IMR-90 (cell line): ENCODE measurements around the gene NUMA1. TPM values are rescaled to one million over a fixed set of nuclear protein-coding genes. Genes with fewer than 3 reads are reported as not detected.
A peak's percentile ranks its signal among the peaks of the same experiment; 100 is the strongest.

Source experiments
- ATAC-seq: fragments of 200-7000 bp; cut with Tn5 transposase; 2 replicates; pipeline ENCODE4 v1.9.1; 2020; ENCODE audit warnings: low read depth, mild to moderate bottlenecking, moderate library complexity
- BruUV-seq: library from RNA; stranded (reverse); fragments of 400-500 nt; replicated peaks from 2 replicates; lab custom pipeline; 2021; lab: Mats Ljungman, UMichigan
- CTCF ChIA-PET: fragments of 300-600 bp; formaldehyde crosslinking; extraction: SDS; loops from one replicate; lab custom pipeline; 2021; ENCODE audit warnings: antibody characterized with exemption; lab: Yijun Ruan, JAX
- POLR2A ChIA-PET: fragments of 300-600 bp; sonication (Branson Sonifier 250); formaldehyde crosslinking; loops from one replicate; lab custom pipeline; 2022; ENCODE audit warnings: antibody characterized with exemption; ENCODE audit not compliant: unreplicated experiment; lab: Charles Lee
- DNase-seq: peaks from one replicate; pipeline ENCODE4 v3.0.0; 2013
- H2AFZ ChIP-seq: replicated peaks from 2 replicates; pipeline ENCODE3; 2013; ENCODE audit warnings: low read length, mild to moderate bottlenecking; ENCODE audit not compliant: poor library complexity
- H2AK5ac ChIP-seq: 2 replicates; pipeline ENCODE4 v1.6.1; 2013; ENCODE audit warnings: low read depth, low read length, inconsistent platforms
- H2AK9ac ChIP-seq: replicated peaks from 2 replicates; pipeline ENCODE3; 2013; ENCODE audit warnings: mild to moderate bottlenecking, low read depth, low read length, moderate library complexity; ENCODE audit not compliant: poor library complexity
- H2BK120ac ChIP-seq: 2 replicates; pipeline ENCODE4 v1.6.1; 2013; ENCODE audit warnings: low read depth, low read length, inconsistent platforms
- H2BK15ac ChIP-seq: 3 replicates; pipeline ENCODE4 v1.6.1; 2013; ENCODE audit warnings: low read depth, low read length, inconsistent platforms
- H2BK20ac ChIP-seq: 2 replicates; pipeline ENCODE4 v1.6.1; 2013; ENCODE audit warnings: low read depth, mild to moderate bottlenecking, inconsistent platforms, low read length, moderate library complexity
- H2BK5ac ChIP-seq: 2 replicates; pipeline ENCODE4 v1.6.1; 2013; ENCODE audit warnings: mild to moderate bottlenecking, low read depth, low read length, inconsistent platforms; ENCODE audit not compliant: poor library complexity, severe bottlenecking
- H3K14ac ChIP-seq: replicated peaks from 2 replicates; pipeline ENCODE4 v1.6.1; 2013; ENCODE audit warnings: low read depth, low read length, inconsistent platforms
- H3K18ac ChIP-seq: 2 replicates; pipeline ENCODE4 v1.6.1; 2013; ENCODE audit warnings: low read depth, low read length, control low read depth
- H3K23ac ChIP-seq: 2 replicates; pipeline ENCODE4 v1.6.1; 2013; ENCODE audit warnings: low read depth, low read length, inconsistent platforms
- H3K27ac ChIP-seq: 2 replicates; pipeline ENCODE4 v1.5.1; 2013; ENCODE audit warnings: mild to moderate bottlenecking, control low read depth, low read length; ENCODE audit not compliant: insufficient read depth
- H3K27me3 ChIP-seq: 2 replicates; pipeline ENCODE4 v1.6.1; 2013; ENCODE audit warnings: low read length; ENCODE audit not compliant: control insufficient read depth, insufficient read depth
- H3K36me3 ChIP-seq: 2 replicates; pipeline ENCODE4 v1.6.1; 2013; ENCODE audit warnings: low read length, mixed read lengths; ENCODE audit not compliant: control insufficient read depth, insufficient read depth
- H3K4ac ChIP-seq: 2 replicates; pipeline ENCODE4 v1.6.1; 2013; ENCODE audit warnings: low read depth, low read length, inconsistent platforms
- H3K4me1 ChIP-seq: 2 replicates; pipeline ENCODE4 v1.6.1; 2013; ENCODE audit warnings: low read length, mixed read lengths; ENCODE audit not compliant: control insufficient read depth, insufficient read depth
- H3K4me2 ChIP-seq: 2 replicates; pipeline ENCODE4 v1.6.1; 2013; ENCODE audit warnings: low read depth, mild to moderate bottlenecking, control low read depth, low read length, moderate library complexity
- H3K4me3 ChIP-seq: 2 replicates; pipeline ENCODE4 v1.5.1; 2013; ENCODE audit warnings: low read depth, mild to moderate bottlenecking, control low read depth, low read length, moderate library complexity; ENCODE audit not compliant: insufficient read depth
- H3K56ac ChIP-seq: 2 replicates; pipeline ENCODE4 v1.6.1; 2013; ENCODE audit warnings: low read length, inconsistent platforms; ENCODE audit not compliant: insufficient read depth; ENCODE audit errors: extremely low read depth
- H3K79me1 ChIP-seq, 2 experiments: 2 replicates each; pipeline ENCODE4 v1.6.1; 2013; ENCODE audit warnings: low read length in 2 of 2, inconsistent platforms in 1 of 2, low read depth in 1 of 2
- H3K9ac ChIP-seq: 2 replicates; pipeline ENCODE4 v1.6.1; 2013; ENCODE audit warnings: low read depth, low read length, control low read depth
- H3K9me1 ChIP-seq: 2 replicates; pipeline ENCODE4 v1.6.1; 2013; ENCODE audit warnings: low read length, inconsistent platforms; ENCODE audit not compliant: insufficient read depth
- H3K9me3 ChIP-seq: 2 replicates; pipeline ENCODE4 v1.6.1; 2013; ENCODE audit warnings: low read length; ENCODE audit not compliant: control insufficient read depth, insufficient read depth
- H4K20me1 ChIP-seq: 2 replicates; pipeline ENCODE4 v1.6.1; 2013; ENCODE audit warnings: low read length, inconsistent platforms; ENCODE audit not compliant: insufficient read depth
- H4K5ac ChIP-seq: 2 replicates; pipeline ENCODE4 v1.6.1; 2013; ENCODE audit warnings: mild to moderate bottlenecking, low read depth, low read length, control low read depth
- H4K8ac ChIP-seq, 2 experiments: 2 replicates each; pipeline ENCODE4 v1.6.1; 2013; ENCODE audit warnings: low read depth in 2 of 2, low read length in 2 of 2, control low read depth in 1 of 2, inconsistent platforms in 1 of 2
- H4K91ac ChIP-seq: 2 replicates; pipeline ENCODE4 v1.6.1; 2013; ENCODE audit warnings: low read depth, low read length, inconsistent platforms; ENCODE audit not compliant: insufficient read depth
- BHLHE40 ChIP-seq: fragments of 150-350 bp; IDR thresholded peaks from 2 replicates; pipeline ENCODE4 v1.6.1; 2016; ENCODE audit warnings: mild to moderate bottlenecking, low read depth, low read length
- CEBPB ChIP-seq: IDR thresholded peaks from 2 replicates; pipeline ENCODE4 v1.6.1; 2012; ENCODE audit warnings: low read depth, low read length, improper control_type of control experiment
- CHD1 ChIP-seq: IDR thresholded peaks from 2 replicates; pipeline ENCODE4 v1.6.1; 2012; ENCODE audit warnings: low read depth, low read length, improper control_type of control experiment
- FOS ChIP-seq: fragments of 150-350 bp; IDR thresholded peaks from 2 replicates; pipeline ENCODE4 v1.6.1; 2016; ENCODE audit warnings: low read depth, low read length
- MAFK ChIP-seq: IDR thresholded peaks from 2 replicates; pipeline ENCODE4 v1.6.1; 2012; ENCODE audit warnings: low read depth, low read length, improper control_type of control experiment
- MAZ ChIP-seq: IDR thresholded peaks from 2 replicates; pipeline ENCODE4 v1.6.1; 2012; ENCODE audit warnings: low read depth, mild to moderate bottlenecking, low read length, improper control_type of control experiment, moderate library complexity, borderline replicate concordance
- MXI1 ChIP-seq: IDR thresholded peaks from 2 replicates; pipeline ENCODE4 v1.6.1; 2012; ENCODE audit warnings: low read depth, mild to moderate bottlenecking, low read length, moderate library complexity, borderline replicate concordance
- NFE2L2 ChIP-seq: fragments of 150-350 bp; IDR thresholded peaks from 2 replicates; pipeline ENCODE4 v1.6.1; 2016; ENCODE audit warnings: low read depth, mild to moderate bottlenecking, low read length
- POLR2A ChIP-seq: IDR thresholded peaks from 2 replicates; pipeline ENCODE4 v1.6.1; 2012; ENCODE audit warnings: mild to moderate bottlenecking, low read depth, low read length
- RAD21 ChIP-seq: IDR thresholded peaks from 2 replicates; pipeline ENCODE4 v1.6.1; 2012; ENCODE audit warnings: low read length, improper control_type of control experiment
- RCOR1 ChIP-seq: IDR thresholded peaks from 2 replicates; pipeline ENCODE4 v1.6.1; 2012; ENCODE audit warnings: mild to moderate bottlenecking, low read length, improper control_type of control experiment; ENCODE audit not compliant: insufficient replicate concordance
- RFX5 ChIP-seq: IDR thresholded peaks from 2 replicates; pipeline ENCODE4 v1.8.0; 2012; ENCODE audit warnings: low read depth, mild to moderate bottlenecking, low read length, moderate library complexity
- SMC3 ChIP-seq: fragments of 150-350 bp; IDR thresholded peaks from 2 replicates; pipeline ENCODE4 v1.6.1; 2016; ENCODE audit warnings: low read depth, mild to moderate bottlenecking, antibody characterized with exemption, low read length, moderate library complexity
- dilution Hi-C: fragments of 300-500 bp; cut with HindIII; formaldehyde crosslinking; loops from one replicate; pipeline ENCODE4 v1.14.3; 2018; ENCODE audit warnings: low sequenced_read_pairs; ENCODE audit not compliant: unreplicated experiment
- in situ Hi-C: fragments of 300-500 bp; cut with MboI; formaldehyde crosslinking; loops from 3 replicates; pipeline ENCODE4 v1.14.3; 2019; ENCODE audit warnings: low sequenced_read_pairs, inconsistent platforms, mixed read lengths
- intact Hi-C: fragments of 100-400 bp; cut with micrococcal nuclease; formaldehyde crosslinking; loops from 2 replicates; pipeline ENCODE4 v1.10.0; 2022
- polyA plus RNA-seq, 3 experiments: library from polyadenylated mRNA; depleted of rRNA; stranded (reverse); fragments of >200 nt; gene quantifications; 2 replicates each; pipeline ENCODE4 v1.2.3, GENCODE V29; 2012; ENCODE audit warnings: low replicate concordance in 1 of 3
- total RNA-seq: library from RNA; depleted of rRNA; stranded (reverse); fragments of >200 nt; gene quantifications from 2 replicates; pipeline ENCODE4 v1.2.3, GENCODE V29; 2012
- TF ChIP-seq, protein P1 (sequence below): fragments of 150-350 bp; IDR thresholded peaks from 2 replicates; pipeline ENCODE4 v1.6.1; 2016; ENCODE audit warnings: low read depth, mild to moderate bottlenecking, low read length, moderate library complexity, borderline replicate concordance
- TF ChIP-seq, protein P2 (sequence below): conservative IDR thresholded peaks from 2 replicates; pipeline ENCODE4 v1.5.1; 2012; ENCODE audit warnings: mild to moderate bottlenecking, low read depth, low read length, improper control_type of control experiment
- TF ChIP-seq, protein P3 (sequence below): fragments of 150-350 bp; IDR thresholded peaks from 2 replicates; pipeline ENCODE4 v1.6.1; 2017; ENCODE audit warnings: mild to moderate bottlenecking, antibody characterized with exemption, low read length, low read depth

Gene NUMA1
- total and polyA plus RNA-seq, 2 of the 4 experiments (the other 2 are of a cell fraction): 61.7 to 97.0 TPM

DNA sequence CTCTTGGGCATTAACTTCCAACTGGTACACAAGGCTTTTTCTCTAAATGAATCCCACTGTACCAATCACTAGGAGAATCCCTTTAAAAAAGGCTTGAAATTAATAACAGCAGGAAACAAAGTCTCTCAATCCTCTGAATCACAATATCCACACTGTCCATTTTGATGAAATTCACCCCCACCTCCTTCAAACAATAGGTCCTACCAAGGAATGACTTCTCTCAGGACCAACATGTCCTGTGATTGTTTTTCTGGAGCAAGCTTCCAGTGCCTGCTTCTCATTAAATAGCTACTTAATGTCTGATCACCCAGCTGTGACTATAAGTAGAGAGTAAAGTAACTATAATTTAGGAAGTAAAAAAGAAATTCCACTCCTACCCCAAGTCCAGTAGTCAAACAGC lies 13.1 kb downstream of the NUMA1 start:
- intact Hi-C loops: no loop called here
- Histone ChIP-seq H3K79me1 (peaks cover 28 to 67% of the 10 kb centered on the region in 2 experiments), H4K91ac (peak overlapping the region; percentile 33; the same call in 1 of the 2 replicates), H3K9me1 (peaks cover 21% of the 10 kb centered on the region), H3K27me3 (no peaks in the 10 kb centered on the region), H3K56ac (no peak overlapping the region), H3K9ac (no peak overlapping the region; the same call in 1 of the 2 replicates), H3K36me3 (no peaks in the 10 kb centered on the region; the same call in 1 of the 2 replicates), H4K8ac (peak overlapping the region in 1 of 2 experiments; percentile 59; a peak in 2 of 4 replicates), H4K5ac (peak overlapping the region; percentile 75), H3K9me3 (no peaks in the 10 kb centered on the region), H2BK15ac (0 out of 3 replicates have a peak overlapping the region, but pooled peaks have one; percentile 29), H2BK120ac (no peak overlapping the region), H4K20me1 (peaks cover 4% of the 10 kb centered on the region; the same call in 1 of the 2 replicates), H3K23ac (peak overlapping the region; percentile 31; the same call in 1 of the 2 replicates), H2AK5ac (no peak overlapping the region), H3K27ac (peak overlapping the region; percentile 31; the same call in 1 of the 2 replicates), H2BK5ac (peak overlapping the region; percentile 18), H2AK9ac (no peak overlapping the region), H3K18ac (peak overlapping the region; percentile 68; the same call in 1 of the 2 replicates), H2BK20ac (0 out of 2 replicates have a peak overlapping the region, but pooled peaks have one; percentile 17), H3K14ac (peak overlapping the region; percentile 67; the same call in 1 of the 2 replicates), H3K4ac (peak overlapping the region; percentile 47; the same call in 1 of the 2 replicates), H3K4me3 (no peak overlapping the region), H3K4me2 (peak overlapping the region; percentile 83), H2AFZ (no peak overlapping the region), H3K4me1 (peaks cover 28% of the 10 kb centered on the region)
- no peak for DNase-seq
- dilution Hi-C loops: no loop called here
- POLR2A ChIA-PET: no interaction called here
- CTCF ChIA-PET: no interaction called here
- no peak for ATAC-seq
- no TSS peak for BruUV-seq
- in situ Hi-C loops: no loop called here
- TF ChIP-seq MXI1 (no peak), FOS (no peak), CHD1 (no peak), BHLHE40 (no peak), NFE2L2 (no peak), RCOR1 (no peak), RFX5 (no peak), MAZ (no peak), SMC3 (no peak), MAFK (no peak), CEBPB (no peak), POLR2A (no peak), RAD21 (no peak)
- TF ChIP-seq, protein P1, sequence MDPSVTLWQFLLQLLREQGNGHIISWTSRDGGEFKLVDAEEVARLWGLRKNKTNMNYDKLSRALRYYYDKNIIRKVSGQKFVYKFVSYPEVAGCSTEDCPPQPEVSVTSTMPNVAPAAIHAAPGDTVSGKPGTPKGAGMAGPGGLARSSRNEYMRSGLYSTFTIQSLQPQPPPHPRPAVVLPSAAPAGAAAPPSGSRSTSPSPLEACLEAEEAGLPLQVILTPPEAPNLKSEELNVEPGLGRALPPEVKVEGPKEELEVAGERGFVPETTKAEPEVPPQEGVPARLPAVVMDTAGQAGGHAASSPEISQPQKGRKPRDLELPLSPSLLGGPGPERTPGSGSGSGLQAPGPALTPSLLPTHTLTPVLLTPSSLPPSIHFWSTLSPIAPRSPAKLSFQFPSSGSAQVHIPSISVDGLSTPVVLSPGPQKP: no peak
- TF ChIP-seq, protein P2, sequence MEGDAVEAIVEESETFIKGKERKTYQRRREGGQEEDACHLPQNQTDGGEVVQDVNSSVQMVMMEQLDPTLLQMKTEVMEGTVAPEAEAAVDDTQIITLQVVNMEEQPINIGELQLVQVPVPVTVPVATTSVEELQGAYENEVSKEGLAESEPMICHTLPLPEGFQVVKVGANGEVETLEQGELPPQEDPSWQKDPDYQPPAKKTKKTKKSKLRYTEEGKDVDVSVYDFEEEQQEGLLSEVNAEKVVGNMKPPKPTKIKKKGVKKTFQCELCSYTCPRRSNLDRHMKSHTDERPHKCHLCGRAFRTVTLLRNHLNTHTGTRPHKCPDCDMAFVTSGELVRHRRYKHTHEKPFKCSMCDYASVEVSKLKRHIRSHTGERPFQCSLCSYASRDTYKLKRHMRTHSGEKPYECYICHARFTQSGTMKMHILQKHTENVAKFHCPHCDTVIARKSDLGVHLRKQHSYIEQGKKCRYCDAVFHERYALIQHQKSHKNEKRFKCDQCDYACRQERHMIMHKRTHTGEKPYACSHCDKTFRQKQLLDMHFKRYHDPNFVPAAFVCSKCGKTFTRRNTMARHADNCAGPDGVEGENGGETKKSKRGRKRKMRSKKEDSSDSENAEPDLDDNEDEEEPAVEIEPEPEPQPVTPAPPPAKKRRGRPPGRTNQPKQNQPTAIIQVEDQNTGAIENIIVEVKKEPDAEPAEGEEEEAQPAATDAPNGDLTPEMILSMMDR: no peak
- TF ChIP-seq, protein P3, sequence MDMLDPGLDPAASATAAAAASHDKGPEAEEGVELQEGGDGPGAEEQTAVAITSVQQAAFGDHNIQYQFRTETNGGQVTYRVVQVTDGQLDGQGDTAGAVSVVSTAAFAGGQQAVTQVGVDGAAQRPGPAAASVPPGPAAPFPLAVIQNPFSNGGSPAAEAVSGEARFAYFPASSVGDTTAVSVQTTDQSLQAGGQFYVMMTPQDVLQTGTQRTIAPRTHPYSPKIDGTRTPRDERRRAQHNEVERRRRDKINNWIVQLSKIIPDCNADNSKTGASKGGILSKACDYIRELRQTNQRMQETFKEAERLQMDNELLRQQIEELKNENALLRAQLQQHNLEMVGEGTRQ: no peak
